ENCODE measurements around the gene STRN4. TPM values are rescaled to one million over a fixed set of nuclear protein-coding genes. Genes with fewer than 3 reads are reported as not detected.
"Not testable (repeated sequence)": the region's sequence is repeated elsewhere in the genome, so short reads cannot be mapped to it uniquely, and the experiment has no call there.

The STRN4 gene
- total RNA-seq, 1 donor from 2014 or later, result 46.1 TPM

DNA sequence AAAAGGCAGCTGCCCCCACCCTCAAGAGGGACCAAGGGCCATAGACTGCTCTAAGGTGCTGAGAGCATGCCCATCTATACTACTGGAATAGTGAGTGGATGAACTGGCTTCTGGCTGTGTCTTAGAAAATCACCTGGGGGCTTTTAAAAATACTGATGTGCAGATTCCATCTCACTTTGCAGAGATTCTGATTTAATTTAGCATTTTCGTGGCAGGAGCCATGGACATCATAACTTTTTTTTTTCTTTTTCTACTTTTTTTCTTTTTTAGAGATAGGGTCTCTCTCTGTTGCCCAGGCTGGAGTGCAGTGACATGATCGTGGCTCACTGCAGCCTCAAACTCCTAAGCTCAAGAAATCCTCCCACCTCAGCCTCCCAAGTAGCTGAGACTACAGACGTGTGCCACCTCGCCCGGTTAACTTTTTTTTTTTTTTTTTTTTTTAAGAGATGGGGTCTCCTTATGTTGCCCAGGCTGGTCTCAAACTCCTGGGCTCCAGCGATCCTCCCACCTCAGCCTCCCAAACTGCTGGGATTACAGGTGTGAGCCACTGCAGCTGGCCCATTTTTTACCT is 33.4 kb downstream of the STRN4 start:
- not testable (repeated sequence) for DNase-seq

DNA sequence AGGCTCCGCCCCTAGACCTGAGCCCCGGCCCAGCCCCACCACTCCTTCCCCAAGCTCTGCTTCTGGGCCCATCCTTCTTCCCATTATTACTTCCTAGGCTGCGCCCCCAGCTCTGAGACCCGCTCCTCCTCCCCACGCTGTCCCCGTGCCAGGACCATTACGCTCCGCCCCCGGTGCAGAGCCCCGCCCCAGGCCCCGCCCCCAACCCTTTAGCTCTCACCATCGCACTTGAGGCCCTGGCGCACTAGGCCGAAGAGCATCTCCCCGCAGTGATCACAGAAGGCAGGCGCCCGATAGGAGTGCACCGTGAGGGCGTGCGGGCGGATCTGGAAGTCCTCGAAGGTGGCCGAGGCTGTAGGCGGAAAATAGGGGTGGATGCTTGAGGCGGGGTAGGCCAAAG is 35.6 kb downstream of the STRN4 start:
- no peak for DNase-seq

DNA sequence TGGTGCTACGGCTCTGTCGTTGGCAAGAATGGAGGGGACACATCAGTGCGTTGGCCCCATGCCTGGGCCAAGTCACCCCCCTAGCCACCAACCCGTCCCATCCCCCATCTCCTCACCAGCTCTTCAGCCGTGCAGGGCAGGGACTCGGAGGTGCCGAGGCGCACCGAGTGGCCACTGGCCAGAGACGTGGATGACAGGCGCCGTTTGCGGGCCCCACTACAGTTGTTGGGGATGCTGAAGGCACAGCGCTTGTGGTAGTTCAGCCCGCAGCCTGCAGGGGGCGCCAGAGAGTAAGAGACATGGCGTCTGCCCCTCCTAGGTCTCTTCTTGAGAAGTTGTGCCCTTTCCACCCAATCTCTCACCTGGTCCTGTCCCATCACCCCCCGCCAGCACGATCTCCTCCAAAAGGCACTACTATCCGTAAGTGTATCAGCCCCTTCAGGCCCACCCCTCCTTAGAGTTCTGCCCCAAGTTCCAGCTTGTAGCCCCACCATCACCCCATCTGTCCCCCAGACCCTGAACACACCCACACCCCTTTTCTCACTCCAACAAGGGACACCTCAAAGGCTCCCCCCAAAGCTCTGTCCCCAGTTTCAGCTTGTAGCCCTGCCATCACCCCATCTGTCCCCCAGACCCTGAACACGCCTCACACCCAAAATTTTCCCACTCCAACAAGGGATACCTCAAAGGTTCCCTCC is 41.7 kb downstream of the STRN4 start:
- DNase-seq, result peak; percentile 70

DNA sequence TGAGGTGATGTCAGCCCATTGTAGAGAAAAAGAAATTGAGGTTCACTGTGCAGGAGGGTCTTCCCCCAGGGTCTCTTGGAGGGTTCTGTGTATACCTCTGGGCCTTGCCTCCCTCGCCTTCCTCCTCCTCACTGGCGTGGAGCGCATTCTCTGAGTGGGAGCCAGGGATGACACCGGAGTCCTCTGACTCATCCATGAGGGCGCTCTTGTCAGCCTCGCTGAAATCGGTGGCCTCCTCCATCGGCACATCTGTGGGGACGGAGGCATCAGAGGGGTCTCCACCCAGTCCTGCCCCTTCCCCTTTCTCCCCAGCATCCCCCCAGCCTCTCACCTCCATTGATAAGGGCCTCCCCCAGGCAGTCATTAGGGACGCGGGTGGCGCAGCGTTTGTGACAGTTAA is 45.5 kb downstream of the STRN4 start:
- DNase-seq, result no peak

DNA sequence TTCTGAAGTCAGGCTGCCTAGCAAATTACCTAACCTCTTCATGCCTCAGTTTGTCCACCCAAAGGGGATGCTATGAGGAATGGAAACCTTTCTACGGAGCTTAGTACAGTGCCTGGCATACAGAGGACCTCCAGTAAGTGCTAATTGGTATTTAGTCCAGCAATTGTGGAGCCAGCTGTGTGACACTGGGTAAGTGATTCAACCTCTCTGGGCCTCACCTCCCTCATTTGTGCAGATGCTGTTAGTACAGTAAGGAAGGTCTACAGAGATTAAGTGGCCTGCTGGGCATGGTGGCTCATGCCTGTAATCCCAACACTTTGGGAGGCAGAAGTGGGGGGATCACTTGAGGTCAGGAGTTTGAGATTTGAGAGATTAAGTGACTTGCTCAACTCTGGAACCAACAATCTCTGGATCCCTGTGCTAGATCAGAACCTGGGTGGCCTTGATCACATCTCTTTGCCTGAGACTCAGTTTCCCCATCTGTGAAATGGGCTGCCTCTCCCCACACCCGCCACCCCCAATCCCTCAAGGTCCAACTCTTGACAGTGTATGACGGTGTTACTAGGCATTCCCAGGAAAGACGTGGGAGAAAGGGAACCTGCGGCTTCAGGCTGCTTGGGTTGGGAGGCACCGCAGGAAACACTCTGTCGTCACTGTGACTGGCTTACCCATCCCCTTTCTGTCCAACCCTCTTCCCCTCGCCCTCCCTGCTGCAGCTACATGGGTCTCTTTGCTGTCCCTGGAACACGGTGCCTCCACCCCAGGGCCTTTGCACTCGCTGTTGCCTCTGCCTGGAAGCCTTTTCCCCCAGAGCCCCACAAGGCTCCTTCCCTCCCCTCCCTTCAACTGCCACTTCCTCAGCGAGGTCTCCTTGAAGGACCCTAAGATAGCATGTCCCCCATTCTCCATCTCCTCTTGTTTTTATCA is 47.6 kb downstream of the STRN4 start:
- DNase-seq, result no peak

DNA sequence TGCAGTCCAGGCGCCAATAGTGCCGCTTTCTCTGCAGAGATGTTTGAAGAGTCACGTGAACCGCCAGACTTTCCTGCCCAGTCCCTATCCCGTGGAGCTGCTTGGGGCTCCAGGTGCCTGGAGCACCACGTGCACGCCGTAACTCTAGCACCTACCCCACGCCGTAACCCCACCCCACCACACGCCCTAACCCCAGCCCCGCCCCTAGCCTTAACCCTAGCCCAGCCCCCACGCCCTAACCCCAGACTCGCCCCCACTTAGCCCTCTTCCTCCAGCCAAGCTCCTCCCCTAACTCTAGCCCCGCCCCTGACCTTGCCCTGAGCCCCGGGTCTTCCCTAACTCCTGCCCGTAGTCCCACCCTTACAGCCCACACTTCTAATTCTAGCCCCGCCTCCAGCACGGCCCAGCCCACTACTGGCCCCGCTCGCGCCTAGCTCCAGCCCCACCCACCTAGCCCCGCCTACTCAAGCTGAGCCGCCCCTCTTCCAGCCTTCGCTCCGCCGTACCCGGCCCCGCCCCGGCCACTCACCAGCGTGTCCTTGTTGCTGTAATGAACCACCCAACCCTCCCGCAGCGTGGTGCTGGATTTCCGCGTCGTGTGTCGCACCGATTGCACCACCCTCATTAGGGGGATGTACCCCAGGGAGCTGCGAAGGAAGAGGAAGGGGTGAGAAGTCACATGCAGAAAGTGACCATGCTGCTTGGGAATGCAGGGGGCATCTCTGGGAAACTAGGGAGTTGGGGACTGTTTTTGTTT is 48.9 kb downstream of the STRN4 start:
- DNase-seq, result peak; percentile 93

DNA sequence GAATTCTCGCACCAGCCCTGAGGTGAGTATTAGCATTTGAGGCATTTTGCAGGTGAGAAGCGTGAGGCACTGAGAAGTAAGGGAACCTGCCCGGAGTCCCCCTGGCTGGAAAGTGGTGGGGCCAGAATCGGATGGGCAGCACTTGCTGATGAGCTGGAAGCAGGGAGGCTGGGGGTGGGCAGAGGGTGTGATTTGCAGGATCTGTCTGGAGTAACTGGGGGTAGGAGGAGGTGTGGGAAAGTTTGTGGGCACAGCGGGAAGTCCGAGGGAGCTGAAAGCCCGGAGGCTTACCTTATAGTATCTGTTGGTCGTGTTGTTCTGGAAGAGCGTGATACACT is 49.4 kb downstream of the STRN4 start:
- DNase-seq, result no peak

GRCh38 chr19:46696052-46696451 is 50.2 kb downstream of the STRN4 start:
- DNase-seq, result no peak

GRCh38 chr19:46693760-46694159 is 52.5 kb downstream of the STRN4 start:
- DNase-seq, result no peak

DNA sequence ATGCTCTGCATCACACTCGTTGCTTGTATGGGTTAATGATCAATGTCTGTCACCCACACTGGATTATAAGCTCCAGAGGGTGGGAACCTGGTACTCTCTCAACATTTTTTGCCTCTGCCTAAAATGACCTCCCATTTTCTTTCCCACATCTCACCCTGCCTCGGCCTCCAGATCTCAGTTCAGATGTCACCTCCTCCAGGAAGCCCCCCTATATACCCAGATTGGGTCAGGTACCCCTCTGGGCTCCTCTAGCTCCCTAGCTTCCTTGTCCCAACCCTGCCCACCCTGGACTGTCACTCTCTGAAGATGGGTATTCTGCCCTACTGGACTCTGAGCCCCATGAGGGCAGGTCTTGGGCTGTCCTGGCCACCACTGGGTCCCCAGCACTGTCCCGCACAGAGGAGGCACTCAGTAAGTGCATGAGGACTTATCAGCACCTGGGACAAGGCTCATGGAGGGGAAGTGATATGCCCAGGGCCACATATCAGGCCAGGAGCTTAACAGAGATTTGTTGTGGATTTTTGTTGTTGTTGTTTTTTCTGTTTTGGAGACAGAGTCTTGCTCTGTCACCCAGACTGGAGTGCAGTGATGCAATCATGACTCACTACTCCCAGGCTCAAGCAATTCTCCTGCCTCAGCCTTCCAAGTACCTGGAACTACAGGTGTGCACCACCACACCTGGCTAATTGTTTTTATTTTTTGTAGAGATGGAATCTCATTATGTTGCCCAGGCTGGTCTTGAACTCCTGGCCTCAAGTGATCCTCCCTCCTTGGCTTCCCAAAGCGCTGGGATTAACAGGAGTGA is 53.1 kb downstream of the STRN4 start:
- no peak for DNase-seq

GRCh38 chr19:46691948-46692347 is 54.3 kb downstream of the STRN4 start:
- DNase-seq, result no peak

GRCh38 chr19:46691104-46691503 is 55.1 kb downstream of the STRN4 start:
- no peak for DNase-seq

DNA sequence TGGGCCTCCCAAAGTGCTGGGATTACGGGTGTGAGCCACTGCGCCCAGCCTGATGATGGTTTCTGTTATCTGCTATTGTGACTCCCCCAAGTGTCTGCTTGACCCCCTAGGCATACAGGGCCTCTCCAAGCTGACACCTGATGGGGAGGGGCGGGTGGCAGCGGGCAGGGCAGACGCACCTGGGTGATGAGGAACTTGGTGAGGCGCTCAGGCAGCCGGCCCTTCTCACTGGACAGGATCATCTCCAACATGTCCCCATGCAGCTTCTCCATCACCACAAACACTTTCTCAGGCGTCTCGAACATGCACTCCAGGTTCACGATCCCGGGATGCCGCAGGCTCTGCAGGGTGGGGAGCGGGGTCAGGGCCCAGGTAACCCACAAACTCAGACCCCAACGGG is 56.9 kb downstream of the STRN4 start:
- no peak for DNase-seq

DNA sequence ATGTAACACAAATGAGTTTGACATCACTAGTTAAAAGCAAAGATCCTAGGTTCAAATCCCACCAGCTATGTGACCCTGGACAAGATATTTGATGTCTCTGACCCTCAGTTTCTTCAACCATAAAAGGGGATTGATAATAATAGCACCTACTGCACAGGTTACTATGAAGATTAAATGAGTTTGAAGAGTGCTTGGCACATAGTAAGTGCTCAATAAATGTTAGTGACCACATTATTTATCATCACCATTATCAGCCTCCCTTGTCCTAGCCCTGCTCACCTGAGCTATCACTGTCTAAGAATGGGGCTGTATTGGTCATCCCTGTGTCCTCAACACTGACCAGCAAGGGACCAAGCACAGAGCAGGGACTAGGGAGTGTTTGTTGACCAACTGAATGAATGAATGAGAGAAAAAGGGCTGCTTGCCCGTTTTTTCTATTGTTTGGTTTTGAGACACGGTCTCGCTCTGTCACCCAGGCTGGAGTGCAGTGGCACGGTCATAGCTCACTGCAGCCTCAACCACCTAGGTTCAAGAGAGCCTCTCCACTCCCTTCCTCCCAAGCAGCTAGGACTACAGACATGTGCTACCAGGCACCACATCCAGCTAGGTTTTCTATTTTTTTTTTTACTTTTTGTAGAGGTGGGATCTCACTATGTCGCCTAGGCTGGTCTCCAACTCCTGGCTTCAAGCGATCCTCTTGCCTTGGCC is 58.7 kb downstream of the STRN4 start:
- no peak for DNase-seq

- no peak for DNase-seq
These were observed 61.1 kb downstream of the STRN4 start for GRCh38 chr19:46685189-46685588.

DNA sequence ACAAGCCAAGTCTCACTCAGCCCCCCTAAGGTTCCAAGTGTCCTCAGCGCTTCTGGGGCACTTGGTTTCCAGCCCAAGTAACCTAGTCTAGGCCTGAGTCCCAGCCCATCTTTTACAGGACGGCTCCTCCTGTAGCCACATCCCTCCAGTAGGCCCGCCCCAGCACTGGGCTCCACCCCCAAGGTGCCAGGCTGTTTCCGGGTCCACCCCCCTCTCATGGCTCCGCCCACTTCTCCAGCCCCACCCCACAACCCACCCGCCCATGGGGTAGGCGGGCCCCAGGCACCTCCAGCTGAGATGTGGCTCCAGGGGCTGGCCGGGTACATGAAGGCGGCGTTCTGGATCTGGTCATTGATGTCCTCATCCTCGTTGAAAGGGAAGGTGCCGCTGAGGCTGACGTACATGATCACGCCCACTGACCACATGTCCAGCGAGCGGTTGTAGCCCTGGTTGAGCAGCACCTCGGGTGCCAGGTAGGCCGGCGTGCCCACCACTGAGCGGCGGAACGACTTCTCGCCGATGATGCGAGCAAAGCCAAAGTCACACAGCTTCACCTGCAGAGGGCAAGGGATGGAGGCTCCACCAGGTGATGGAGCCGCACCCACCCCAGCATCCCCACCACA is 68.0 kb downstream of the STRN4 start:
- DNase-seq, result no peak

DNA sequence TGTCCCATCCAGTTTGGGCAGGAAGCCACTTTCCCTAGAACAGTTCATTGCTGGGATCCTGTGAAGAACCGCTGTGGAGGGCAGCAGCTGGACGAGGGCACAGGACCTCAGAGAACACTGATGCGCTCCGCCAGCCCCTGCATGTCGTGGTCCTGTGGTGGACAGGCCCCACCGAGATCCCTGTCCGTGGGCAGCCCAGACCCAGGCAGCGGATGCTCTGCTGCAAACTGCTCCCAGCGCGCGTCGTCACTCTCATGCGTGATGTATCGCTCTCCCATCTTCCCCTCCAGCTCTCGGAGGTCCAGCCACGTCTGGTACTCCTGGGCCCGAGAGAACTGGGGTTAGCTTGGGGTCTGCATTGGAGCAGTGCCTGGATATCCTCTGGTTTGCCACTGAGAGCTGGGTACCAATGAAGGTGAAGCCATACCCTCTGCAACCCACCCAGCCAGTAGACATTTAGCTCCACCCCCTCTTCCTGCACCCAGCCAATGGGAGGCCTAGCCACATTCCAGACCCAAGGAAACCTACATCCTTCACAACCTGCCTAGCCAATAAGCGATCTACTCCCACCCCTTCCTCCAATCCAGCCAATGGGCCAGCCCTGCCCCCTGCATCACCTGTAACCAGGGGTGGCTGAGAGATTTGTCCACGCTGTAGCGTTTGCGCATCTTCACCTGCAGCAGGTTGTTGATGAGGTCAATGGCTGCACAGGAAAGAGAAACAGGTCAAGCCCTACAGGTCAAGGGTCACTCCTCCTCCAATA is 71.7 kb downstream of the STRN4 start:
- DNase-seq, result no peak

DNA sequence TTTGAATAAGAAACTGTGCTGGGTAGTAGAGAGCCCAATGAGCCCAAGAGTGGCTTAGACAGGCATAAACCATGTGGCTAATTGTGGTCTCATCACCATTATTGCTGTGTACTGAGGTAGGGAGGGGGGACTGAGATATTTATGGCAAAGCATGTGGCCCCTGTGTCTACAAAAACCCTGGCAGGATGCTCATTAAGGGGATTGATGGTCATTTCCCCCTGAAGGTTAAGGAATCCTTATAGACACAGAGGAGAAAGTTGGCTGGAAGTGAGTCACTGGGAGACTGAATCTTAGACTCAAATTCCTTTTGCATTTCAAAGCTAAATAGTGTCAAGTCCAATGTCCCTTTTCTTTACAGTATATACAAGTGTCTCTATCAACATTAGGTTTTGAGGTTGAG is 75.4 kb downstream of the STRN4 start:
- DNase-seq, result no peak

Data from tongue (tissue), 2 donors.